Measurements from ENCODE around the gene STK39. TPM values are rescaled to one million over a fixed set of nuclear protein-coding genes. Genes with fewer than 3 reads are reported as not detected.

The STK39 gene
- total RNA-seq, 6 experiments from 2014 or later = 0.29 to 1.2 (median 0.60) TPM

GRCh38 chr2:168254158-168254935 lies 7.0 kb upstream of the STK39 start:
- Histone ChIP-seq H3K4me1 (peaks cover 0 to 5% (median 0%) of the 10 kb centered on the region in 4 donors), H3K9me3 (peaks cover 0 to 3% (median 0%) of the 10 kb centered on the region in 4 donors), H3K4me3 (no peak overlapping the region), H3K27ac (no peak overlapping the region), H3K36me3 (no peaks in the 10 kb centered on the region), H3K27me3 (no peaks in the 10 kb centered on the region)
- no peak for ATAC-seq
- DNase-seq = no peak
- TF ChIP-seq POLR2A (IDR thresholded peaks at IDR 0.05) (no peak), CTCF (IDR thresholded peaks at IDR 0.05) (no peak)
- intact Hi-C loops (cut with DNase I) = no loop called here
- 84% methylated on average over 3 of the region's 3 CpGs for WGBS (ENCODE audit: insufficient coverage, low coverage, low lambda C conversion rate, missing lambda C conversion rate)

DNA sequence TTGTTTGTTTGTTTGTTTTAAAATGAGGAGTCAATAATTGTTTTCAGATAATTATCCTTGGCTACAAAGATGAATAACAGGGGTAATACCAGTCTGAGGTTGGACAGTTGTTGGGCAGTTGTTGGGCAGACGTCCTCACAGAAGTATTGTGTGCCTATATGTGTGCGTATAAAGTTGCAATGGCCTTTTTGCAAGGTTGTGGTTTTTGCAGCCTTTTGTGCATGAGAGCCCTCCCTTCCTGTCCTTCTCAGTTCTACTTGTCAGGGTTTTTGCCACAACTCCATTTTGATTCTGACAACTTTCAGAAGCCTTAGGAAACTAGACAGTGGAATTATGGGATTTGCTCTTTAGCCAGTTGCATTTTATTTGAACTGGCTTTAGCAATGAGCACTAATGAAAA lies 6.0 kb upstream of the STK39 start:
- H3K4me1 ChIP-seq = peaks cover 0 to 5% (median 0%) of the 10 kb centered on the region in 4 donors
- intact Hi-C loops (cut with DNase I) = no loop called here
- ATAC-seq (no peak), DNase-seq (no peak)
- H3K27ac ChIP-seq = no peak overlapping the region
- no peak for TF ChIP-seq CTCF (IDR thresholded peaks at IDR 0.05)
- no peak for TF ChIP-seq POLR2A (IDR thresholded peaks at IDR 0.05)
- no peaks in the 10 kb centered on the region for H3K36me3 ChIP-seq
- no peaks in the 10 kb centered on the region for H3K27me3 ChIP-seq
- no peak overlapping the region for H3K4me3 ChIP-seq
- H3K9me3 ChIP-seq = no peaks in the 10 kb centered on the region
- 75% methylated on average over 2 of the region's 2 CpGs for whole genome bisulfite sequencing (ENCODE audit: insufficient coverage, low coverage, low lambda C conversion rate, missing lambda C conversion rate)

GRCh38 chr2:168252976-168253375 lies 5.6 kb upstream of the STK39 start:
- Histone ChIP-seq H3K27me3 (no peaks in the 10 kb centered on the region), H3K4me1 (peaks cover 0 to 5% (median 0%) of the 10 kb centered on the region in 4 donors), H3K4me3 (no peak overlapping the region), H3K9me3 (no peaks in the 10 kb centered on the region), H3K36me3 (no peaks in the 10 kb centered on the region), H3K27ac (no peak overlapping the region)
- TF ChIP-seq POLR2A (IDR thresholded peaks at IDR 0.05) (no peak), CTCF (IDR thresholded peaks at IDR 0.05) (no peak)
- intact Hi-C loops (cut with DNase I) = no loop called here
- DNase-seq = no peak
- no peak for ATAC-seq

GRCh38 chr2:168246483-168247340 lies 683 bp downstream of the STK39 start:
- Histone ChIP-seq H3K9me3 (no peaks in the 10 kb centered on the region), H3K27ac (peak overlapping the region in 1 of 3 donors; percentile 49), H3K4me3 (peak overlapping the region; percentile 49 to 67 (median 57)), H3K36me3 (no peaks in the 10 kb centered on the region), H3K4me1 (peaks cover 0 to 8% (median 0%) of the 10 kb centered on the region in 4 donors), H3K27me3 (no peaks in the 10 kb centered on the region)
- DNase-seq (peak; percentile 63 to 82 (median 77)), ATAC-seq (peak; percentile 81 to 88 (median 84))
- intact Hi-C loops (cut with DNase I) = no loop called here
- no peak for TF ChIP-seq POLR2A (IDR thresholded peaks at IDR 0.05)
- TF ChIP-seq CTCF (IDR thresholded peaks at IDR 0.05) = peak in 3 of 4 donors; percentile 39 to 41 (median 40)
- 1% methylated on average over 17 of the region's 95 CpGs for WGBS (ENCODE audit: insufficient coverage, low coverage, low lambda C conversion rate, missing lambda C conversion rate)

Measured in right lobe of liver (tissue), 6 donors.